GM12878 (cell line): Measurements from ENCODE around the gene PLEKHH1. TPM values are rescaled to one million over a fixed set of nuclear protein-coding genes. Genes with fewer than 3 reads are reported as not detected.

Experiments used
- ATAC-seq: fragments of 200-7000 bp; cut with Tn5 transposase; 3 replicates; pipeline ENCODE4 v1.9.1; 2020; ENCODE audit warnings: mild to moderate bottlenecking, moderate library complexity
- BruUV-seq: library from RNA; stranded (reverse); fragments of 400-500 nt; replicated peaks from 2 replicates; lab custom pipeline; 2021; lab: Mats Ljungman, UMichigan
- CTCF ChIA-PET: fragments of 300-600 bp; sonication (Branson Sonifier 250); formaldehyde crosslinking; extraction: SDS; loops from one replicate; lab custom pipeline; 2021; ENCODE audit warnings: inconsistent platforms; lab: Yijun Ruan, JAX
- POLR2A ChIA-PET: fragments of 350-600 bp; formaldehyde crosslinking; extraction: SDS; loops from one replicate; lab custom pipeline; 2021; ENCODE audit warnings: inconsistent platforms; lab: Charles Lee
- RAD21 ChIA-PET: fragments of 300-600 bp; sonication (Branson Sonifier 250); formaldehyde crosslinking; loops from one replicate; lab custom pipeline; 2023; ENCODE audit warnings: antibody characterized with exemption; ENCODE audit not compliant: unreplicated experiment; lab: Charles Lee
- SMC1A ChIA-PET: fragments of 300-600 bp; sonication (Branson Sonifier 250); formaldehyde crosslinking; loops from one replicate; lab custom pipeline; 2023; ENCODE audit not compliant: unreplicated experiment, uncharacterized antibody; lab: Charles Lee
- DNase-seq: peaks from one replicate; pipeline ENCODE4 v3.0.0-alpha.2; 2011; ENCODE audit warnings: low read depth, low spot score
- FAIRE-seq: peaks from 3 replicates; lab custom pipeline; 2011; peaks lifted over from hg19 to GRCh38; lab: Jason Lieb, UNC
- H2AFZ ChIP-seq: 2 replicates; pipeline ENCODE4 v1.6.0; 2011; ENCODE audit warnings: low read depth, low read length, control low read depth; ENCODE audit not compliant: control insufficient read depth
- H3K27ac ChIP-seq: 2 replicates; pipeline ENCODE4 v1.5.1; 2011; ENCODE audit warnings: control low read depth; ENCODE audit not compliant: control insufficient read depth, insufficient read depth
- H3K27me3 ChIP-seq, 2 experiments: replicated peaks in 1 of 2; 2 replicates each; pipeline versions ENCODE4 v1.6.0 to v1.6.1; 2011; ENCODE audit warnings: low read length in 1 of 2; ENCODE audit not compliant: control insufficient read depth in 2 of 2, insufficient read depth in 2 of 2
- H3K36me3 ChIP-seq, 2 experiments: 2 replicates each; pipeline ENCODE4 v1.5.1; 2011; ENCODE audit warnings: low read length in 1 of 2; ENCODE audit not compliant: control insufficient read depth in 2 of 2, insufficient read depth in 2 of 2
- H3K4me1 ChIP-seq: 2 replicates; pipeline ENCODE4 v1.6.1; 2011; ENCODE audit warnings: mild to moderate bottlenecking, low read length, moderate library complexity, mixed read lengths; ENCODE audit not compliant: control insufficient read depth, insufficient read depth
- H3K4me2 ChIP-seq: 2 replicates; pipeline ENCODE4 v1.6.0; 2011; ENCODE audit warnings: control low read depth; ENCODE audit not compliant: control insufficient read depth, insufficient read depth
- H3K4me3 ChIP-seq: fragments of 200-600 bp; sonication (generic); 2 replicates; pipeline ENCODE4 v1.5.1; 2016
- H3K79me2 ChIP-seq: 2 replicates; pipeline ENCODE4 v1.6.0; 2011; ENCODE audit warnings: low read length; ENCODE audit not compliant: control insufficient read depth, insufficient read depth
- H3K9ac ChIP-seq: 2 replicates; pipeline ENCODE4 v1.8.0; 2011; ENCODE audit warnings: low read length, control low read depth, mixed read lengths; ENCODE audit not compliant: control insufficient read depth, insufficient read depth
- H3K9me3 ChIP-seq: replicated peaks from 3 replicates; pipeline ENCODE4 v1.5.1; 2011; ENCODE audit warnings: mild to moderate bottlenecking, low read length; ENCODE audit not compliant: control insufficient read depth, insufficient read depth
- H4K20me1 ChIP-seq: 2 replicates; pipeline ENCODE4 v1.6.0; 2011; ENCODE audit not compliant: control insufficient read depth, insufficient read depth
- ASH2L ChIP-seq: fragments of 300-600, 200-600 bp; sonication (generic); IDR thresholded peaks from 2 replicates; pipeline ENCODE4 v1.6.1; 2017; ENCODE audit warnings: low read depth, mild to moderate bottlenecking, borderline replicate concordance
- BMI1 ChIP-seq: fragments of 450-650 bp; IDR thresholded peaks from 2 replicates; pipeline ENCODE4 v1.6.1; 2016; ENCODE audit warnings: mild to moderate bottlenecking, moderate library complexity, borderline replicate concordance
- CEBPZ ChIP-seq: fragments of 150-350 bp; IDR thresholded peaks from 2 replicates; pipeline ENCODE4 v1.6.1; 2016; ENCODE audit warnings: low read depth, low read length
- CREM ChIP-seq: IDR thresholded peaks from 2 replicates; pipeline ENCODE4 v1.6.1; 2014; ENCODE audit warnings: antibody characterized with exemption, low read depth
- EED ChIP-seq: sonication (generic); IDR thresholded peaks from 2 replicates; pipeline ENCODE4 v1.6.1; 2016; ENCODE audit warnings: antibody characterized with exemption, low read depth
- EGR1 ChIP-seq, 2 experiments: IDR thresholded peaks; 1 replicate in 1 of 2; 2 replicates in 1 of 2; pipeline ENCODE4 v1.6.1; 2011 to 2012; ENCODE audit warnings: low read depth in 2 of 2, low read length in 2 of 2, borderline replicate concordance in 1 of 2, mild to moderate bottlenecking in 1 of 2, moderate library complexity in 1 of 2
- FOS ChIP-seq: IDR thresholded peaks from 3 replicates; pipeline ENCODE4 v1.6.1; 2011; ENCODE audit warnings: borderline replicate concordance; ENCODE audit not compliant: insufficient read length; ENCODE audit errors: extremely low read depth
- GATAD2B ChIP-seq: fragments of 450-650 bp; conservative IDR thresholded peaks from 2 replicates; pipeline ENCODE4 v1.6.1; 2017; ENCODE audit warnings: low read depth, mild to moderate bottlenecking, moderate library complexity
- HCFC1 ChIP-seq: fragments of 150-350 bp; IDR thresholded peaks from 2 replicates; pipeline ENCODE4 v1.6.1; 2014; ENCODE audit warnings: low read length
- IKZF1 ChIP-seq: fragments of 450-650 bp; conservative IDR thresholded peaks from 2 replicates; pipeline ENCODE4 v1.6.1; 2017; ENCODE audit warnings: antibody characterized with exemption, mild to moderate bottlenecking
- JUNB ChIP-seq: IDR thresholded peaks from 2 replicates; pipeline ENCODE4 v1.6.1; 2016; ENCODE audit warnings: antibody characterized with exemption, mild to moderate bottlenecking
- NFXL1 ChIP-seq: fragments of 450-650 bp; IDR thresholded peaks from 2 replicates; pipeline ENCODE4 v1.6.1; 2017; ENCODE audit warnings: antibody characterized with exemption, mild to moderate bottlenecking, borderline replicate concordance
- POLR2AphosphoS5 ChIP-seq: IDR thresholded peaks from 2 replicates; pipeline ENCODE4 v1.6.1; 2011; ENCODE audit warnings: mild to moderate bottlenecking, low read length, inconsistent platforms
- RB1 ChIP-seq: fragments of 450-650 bp; formaldehyde crosslinking; IDR thresholded peaks from 2 replicates; pipeline ENCODE4 v1.6.1; 2017; ENCODE audit warnings: mild to moderate bottlenecking, borderline replicate concordance
- RELB ChIP-seq: fragments of 450-650 bp; IDR thresholded peaks from 2 replicates; pipeline ENCODE4 v1.6.1; 2017; ENCODE audit warnings: low read depth, mild to moderate bottlenecking, moderate library complexity
- SMAD1 ChIP-seq: fragments of 450-650 bp; IDR thresholded peaks from 2 replicates; pipeline ENCODE4 v1.6.1; 2018; ENCODE audit warnings: mild to moderate bottlenecking, low read depth; ENCODE audit not compliant: partially characterized antibody
- SUZ12 ChIP-seq: fragments of 200-600 bp; sonication (generic); IDR thresholded peaks from one replicate; pipeline ENCODE4 v1.6.1; 2018; ENCODE audit warnings: antibody characterized with exemption, mild to moderate bottlenecking; ENCODE audit not compliant: unreplicated experiment
- ZSCAN29 ChIP-seq: fragments of 450-650 bp; IDR thresholded peaks from 2 replicates; pipeline ENCODE4 v1.6.1; 2017; ENCODE audit warnings: mild to moderate bottlenecking, moderate library complexity
- WGBS: methylation state at CpG from one replicate; pipeline ENCODE4 v1.1.6; 2016; ENCODE audit warnings: low lambda C conversion rate; ENCODE audit not compliant: insufficient replicate concordance, insufficient coverage; ENCODE audit errors: missing lambda C conversion rate; 5-methylcytosine and 5-hydroxymethylcytosine counted together
- in situ Hi-C: fragments of 300-500 bp; cut with MboI; formaldehyde crosslinking; loops from 9 replicates; pipeline ENCODE4 v1.14.3; 2018; ENCODE audit warnings: mixed read lengths
- intact Hi-C: fragments of 100-400 bp; cut with micrococcal nuclease; formaldehyde crosslinking; loops from one replicate; pipeline ENCODE4 v1.14.2; 2022; ENCODE audit not compliant: unreplicated experiment
- polyA plus RNA-seq, 11 experiments: library from polyadenylated mRNA; depleted of rRNA in 4 of 11; unstranded in 6 of 11; stranded (reverse) in 5 of 11; fragments of >200 nt; fragmentation: Nextera tagmentation in 4 of 11; fragmentation: Illumina TruSeq in 1 of 11; extraction: Ambion mirVana in 4 of 11; extraction: Trizol in 1 of 11; gene quantifications; 1 replicate in 1 of 11; 2 replicates in 10 of 11; pipeline versions ENCODE4 v1.2.1 to v1.2.3, GENCODE V29; 2011 to 2016; ENCODE audit warnings: inconsistent platforms in 2 of 11, missing spikeins in 2 of 11, low read depth in 1 of 11
- total RNA-seq, 4 experiments: library from RNA; depleted of rRNA in 3 of 4; stranded (reverse); fragments of >200 nt in 3 of 4; fragmentation: Illumina TruSeq in 1 of 4; extraction: Trizol in 1 of 4; gene quantifications; 2 replicates each; pipeline versions ENCODE4 v1.2.1 to v1.2.3, GENCODE V29; 2013 to 2021

The PLEKHH1 gene
- total and polyA plus RNA-seq, 10 of the 15 experiments (the other 5 are each of a cell fraction or from before 2014, with no cell fraction given): 0.11 to 0.95 (median 0.41) TPM

GRCh38 chr14:67514203-67514607 is 18.9 kb upstream of the PLEKHH1 start (continued):
- TF ChIP-seq RELB: no peak
- TF ChIP-seq ASH2L: no peak
- no peak for TF ChIP-seq NFXL1
- TF ChIP-seq, all 136 proteins: peak for 0

- Histone ChIP-seq H2AFZ (peak overlapping the region; percentile 69), H3K9ac (peak overlapping the region; percentile 46; the same call in 1 of the 2 replicates), H3K27me3 (no peaks in the 10 kb centered on the region; a peak in 2 of 4 replicates), H3K36me3 (no peaks in the 10 kb centered on the region), H3K4me3 (peak overlapping the region; percentile 85), H3K4me2 (peak overlapping the region; percentile 90), H3K79me2 (no peaks in the 10 kb centered on the region), H3K9me3 (no peaks in the 10 kb centered on the region), H4K20me1 (no peaks in the 10 kb centered on the region), H3K27ac (no peak overlapping the region), H3K4me1 (peaks cover 20% of the 10 kb centered on the region)
- no peak for TF ChIP-seq HCFC1
- peak; percentile 54; the same call in 1 of the 2 replicates for TF ChIP-seq IKZF1
- 0 out of 3 replicates have a peak, but pooled peaks of 1 of the 2 experiments have one; percentile 8 for TF ChIP-seq EGR1 (IDR thresholded peaks at IDR 0.05; ENCODE audit: borderline replicate concordance in 1 of 2, low read depth in 2 of 2, low read length in 2 of 2)
- TF ChIP-seq FOS: no peak
- 0 out of 2 replicates have a peak, but pooled peaks have one; percentile 25 for TF ChIP-seq EED
- no peak for TF ChIP-seq ZSCAN29
- TF ChIP-seq SMAD1: no peak
- TF ChIP-seq POLR2AphosphoS5: no peak
- no peak for TF ChIP-seq CREM
- no peak for TF ChIP-seq RB1
- TF ChIP-seq SUZ12: peak; percentile 48
- no peak for TF ChIP-seq BMI1
- 0 out of 2 replicates have a peak, but pooled peaks have one; percentile 30 for TF ChIP-seq GATAD2B
- TF ChIP-seq CEBPZ: no peak
- no peak for TF ChIP-seq JUNB
- ATAC-seq (peak; percentile 68), DNase-seq (no peak), FAIRE-seq (no peak)
- in situ Hi-C loops (no loop called here), intact Hi-C loops (loop anchor here (2.0 kb wide), 1 partner anchor 26 kb away; the partner anchor contains the start of gene TMEM229B)
- ChIA-PET RAD21 (no interaction called here), POLR2A (interaction anchor here (0.5 kb wide), 1 partner anchor 136 kb away, joined by 3 read pairs; no protein-coding TSS in a partner anchor), CTCF (interaction anchor here (0.8 to 7.5 kb wide), 5 partner anchors 12 to 190 kb away, joined by 3 to 43 read pairs (median 3); no protein-coding TSS in a partner anchor), SMC1A (interaction anchor here (1.1 to 2.7 kb wide), 3 partner anchors 27 to 88 kb away, joined by 3 to 14 read pairs (median 4); no protein-coding TSS in a partner anchor)
- WGBS: 3% methylated on average over 48 of the region's 75 CpGs
- no TSS peak for BruUV-seq
Observed at GRCh38 chr14:67514650-67515385, 18.3 kb upstream of the PLEKHH1 start.
